Fibroblast of skin of back (primary cell): ENCODE results near the gene FANCE.
"Not testable (repeated sequence)": the region's sequence is repeated elsewhere in the genome, so short reads cannot be mapped to it uniquely, and the experiment has no call there.

Source experiments
- DNase-seq: peaks from one replicate; pipeline ENCODE4 v3.0.0-alpha.2; 2013

FANCE gene

GRCh38 chr6:35432291-35432690 lies 19.8 kb upstream of the FANCE start:
- DNase-seq: no peak

- DNase-seq: not testable (repeated sequence)
These were observed 19.4 kb upstream of the FANCE start for GRCh38 chr6:35432702-35433101.

GRCh38 chr6:35435074-35435837 lies 16.9 kb upstream of the FANCE start:
- DNase-seq: no peak

- DNase-seq: no peak
These were observed 15.9 kb upstream of the FANCE start for GRCh38 chr6:35436071-35436857.

GRCh38 chr6:35438378-35439065 lies 13.6 kb upstream of the FANCE start:
- not testable (repeated sequence) for DNase-seq

- DNase-seq: no peak
These were observed 12.8 kb upstream of the FANCE start for GRCh38 chr6:35439308-35439707.

DNA sequence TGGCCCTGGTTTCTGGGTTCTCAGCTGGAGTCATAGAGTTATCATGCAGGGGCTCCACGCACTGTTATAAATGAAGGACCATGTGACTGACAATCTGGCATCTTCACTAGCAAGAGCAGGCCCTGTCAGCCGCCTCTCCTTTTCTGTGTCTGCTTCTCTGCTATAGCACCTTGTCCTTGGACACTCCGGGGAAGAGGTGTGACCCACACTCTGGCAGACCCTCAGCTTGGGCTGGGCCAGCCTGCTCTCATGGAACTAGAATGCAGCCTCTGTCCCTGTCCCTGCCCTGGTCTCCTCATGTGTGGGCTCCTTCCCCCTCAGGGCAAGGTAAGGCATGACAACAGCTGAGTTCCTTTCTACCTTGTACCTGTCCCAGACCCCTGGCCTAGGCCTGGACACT lies 10.9 kb upstream of the FANCE start:
- no peak for DNase-seq

DNA sequence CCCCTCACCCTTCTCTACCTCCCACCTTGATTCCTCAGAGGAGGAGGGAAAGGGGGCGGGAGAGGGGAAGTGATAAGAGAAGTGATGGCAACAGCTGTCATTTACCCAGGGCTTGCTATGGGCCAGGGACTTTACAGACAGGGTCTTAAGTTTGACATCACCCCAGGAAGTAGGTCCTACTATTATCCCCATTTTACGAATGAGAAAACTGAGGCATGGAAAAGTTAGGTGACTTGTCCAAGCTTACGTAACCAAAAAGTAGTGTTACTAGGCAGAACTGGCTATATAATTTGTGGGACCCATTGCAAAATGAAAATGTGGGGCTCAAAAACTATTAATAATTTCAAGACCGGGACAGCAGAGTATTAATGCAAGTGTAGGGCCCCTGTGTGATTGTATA lies 10.5 kb upstream of the FANCE start:
- no peak for DNase-seq

- DNase-seq: no peak
These were observed 9.4 kb upstream of the FANCE start for GRCh38 chr6:35442693-35443092.

DNA sequence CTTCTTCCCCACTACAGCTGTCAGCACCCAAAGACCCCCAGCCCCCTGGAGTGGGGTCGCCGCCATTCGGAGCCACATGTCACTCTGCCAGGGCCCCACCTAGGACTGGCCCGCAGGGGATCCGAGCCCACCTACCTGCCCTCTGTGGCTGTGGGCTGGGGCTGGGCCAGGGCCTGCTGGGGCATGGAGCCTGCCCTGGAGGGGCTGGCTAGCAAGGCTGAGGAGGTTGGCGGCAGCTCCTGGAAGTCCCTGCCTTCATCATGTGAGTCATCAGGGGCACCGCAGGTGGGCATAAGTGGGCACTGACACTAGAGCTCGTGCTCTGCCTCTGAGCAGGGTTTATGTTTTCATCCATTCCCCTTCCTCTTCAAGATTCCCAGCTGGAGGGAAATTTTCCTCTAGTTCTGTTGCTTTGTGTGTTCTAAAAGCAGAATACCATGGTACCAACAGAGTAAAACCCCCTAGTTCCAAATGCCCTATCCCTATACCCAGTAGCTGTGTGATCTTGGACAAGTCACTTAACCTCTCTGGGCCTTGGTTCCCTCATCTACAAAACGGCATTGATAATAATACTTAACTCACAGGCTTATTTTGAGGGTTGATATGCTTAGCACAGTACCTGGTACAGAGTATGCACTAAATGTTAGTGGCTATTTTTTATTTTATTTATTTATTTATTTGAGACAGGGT lies 8.7 kb upstream of the FANCE start:
- no peak for DNase-seq

- no peak for DNase-seq
These were observed 6.4 kb upstream of the FANCE start for GRCh38 chr6:35445691-35446090.

- DNase-seq: no peak
These were observed 3.9 kb upstream of the FANCE start for GRCh38 chr6:35448191-35448590.

GRCh38 chr6:35449287-35449881 lies 2.8 kb upstream of the FANCE start:
- DNase-seq: peak; percentile 69

DNA sequence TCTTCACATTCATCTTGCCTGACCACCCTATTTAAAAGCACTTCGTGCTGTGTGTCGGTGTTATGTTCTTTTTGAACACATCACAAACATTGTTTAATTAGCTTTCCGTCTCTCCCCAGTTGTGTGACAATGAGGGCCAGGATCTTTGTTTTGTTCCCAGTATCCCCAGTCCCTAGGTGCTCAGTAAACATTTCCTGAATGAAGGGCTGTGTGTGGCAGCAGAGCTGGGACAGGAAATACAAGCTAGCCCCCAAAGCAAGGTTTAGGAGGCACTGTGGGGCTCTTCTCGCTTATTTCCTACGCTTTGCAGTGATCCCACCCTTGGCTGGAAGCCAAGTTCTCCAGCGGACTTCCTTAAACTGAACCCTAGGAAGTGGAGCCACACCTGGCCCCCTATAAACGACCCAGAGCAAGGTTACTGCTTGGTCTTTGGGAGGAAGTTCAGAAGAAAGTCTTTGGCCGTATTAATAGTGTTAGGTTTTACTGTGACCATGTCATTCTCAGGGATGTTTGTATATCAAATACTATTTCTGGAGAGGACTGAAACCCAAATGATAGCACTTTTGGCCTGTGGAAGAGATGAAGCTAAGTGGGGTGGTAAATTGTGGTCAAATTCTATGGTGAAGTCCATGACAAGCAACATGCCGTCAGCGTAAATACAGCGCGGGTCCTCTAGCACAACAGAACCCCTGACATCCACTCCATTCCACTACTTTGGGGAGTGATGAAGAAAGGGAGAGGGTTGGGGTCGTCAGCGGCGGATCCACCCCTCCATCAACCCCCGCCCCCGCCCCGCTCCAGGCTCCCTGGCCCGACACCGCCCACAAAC lies 570 bp upstream of the FANCE start:
- no peak for DNase-seq

GRCh38 chr6:35453236-35453635 lies 1.1 kb downstream of the FANCE start:
- no peak for DNase-seq

DNA sequence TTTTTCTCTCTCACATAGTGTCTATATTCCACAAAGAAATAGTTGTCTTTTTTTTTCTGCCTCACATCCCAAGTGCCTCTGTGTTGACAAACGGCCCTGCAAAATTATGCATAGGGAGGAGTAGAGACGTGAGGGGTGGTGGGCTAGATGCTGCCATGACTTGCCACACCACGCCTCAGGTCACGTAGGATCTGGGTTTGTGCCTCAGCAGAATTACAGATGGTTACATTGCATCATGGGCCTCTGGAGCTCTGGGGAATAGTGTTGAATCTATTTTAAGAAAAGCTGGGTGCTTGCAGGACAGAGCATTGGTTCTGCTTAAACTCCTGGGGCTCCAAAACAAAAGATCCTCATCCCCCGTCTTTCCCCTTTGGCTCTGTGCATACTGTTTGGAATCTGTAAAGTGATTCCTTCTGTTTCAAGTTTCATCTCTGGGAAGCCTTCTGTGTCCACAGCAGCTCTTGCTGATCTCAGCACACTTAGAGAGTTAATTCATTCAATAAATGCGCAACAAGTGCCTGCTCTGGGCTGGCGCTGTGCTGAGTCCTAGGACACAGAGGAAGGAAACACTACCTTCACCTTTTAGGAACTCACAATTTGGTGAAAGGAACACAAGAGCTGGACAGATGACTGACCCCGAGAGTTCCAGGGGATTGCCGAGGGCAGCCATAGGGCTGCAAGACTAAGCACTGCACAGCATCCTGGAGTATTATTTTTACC lies 2.4 kb downstream of the FANCE start:
- DNase-seq: no peak

- DNase-seq: no peak
These were observed 5.8 kb downstream of the FANCE start for GRCh38 chr6:35457907-35458306.

- DNase-seq: no peak
These were observed 9.1 kb downstream of the FANCE start for GRCh38 chr6:35461270-35461669.

- DNase-seq: no peak
These were observed 11.2 kb downstream of the FANCE start for GRCh38 chr6:35463292-35463691.

DNA sequence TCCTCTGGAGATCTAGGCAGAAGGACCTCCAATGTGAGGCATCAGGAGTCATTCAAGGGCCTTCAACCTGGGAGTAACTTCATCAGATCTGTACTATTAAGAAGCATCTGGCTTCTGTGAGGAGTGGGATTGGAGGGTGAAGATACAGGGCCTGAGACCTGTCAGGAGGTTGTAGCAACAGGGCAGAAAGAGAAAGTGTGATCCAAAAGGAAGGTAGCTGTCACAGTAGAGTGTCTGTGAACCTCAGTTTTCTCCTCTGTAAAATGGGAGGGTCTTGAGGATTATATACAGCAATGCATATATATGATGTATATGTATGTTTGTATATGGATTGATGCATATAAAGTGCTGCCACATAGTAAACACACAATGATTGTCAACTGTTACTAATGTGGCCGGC lies 13.5 kb downstream of the FANCE start:
- no peak for DNase-seq
